OCI-LY3 (cell line): ENCODE data around the gene MAP3K3.

ENCODE experiments used
- EZH2phosphoT487 ChIP-seq: fragments of 200-600 bp; shearing (Covaris generic); IDR thresholded peaks from 2 replicates; pipeline ENCODE4 v1.6.1; 2018; ENCODE audit warnings: antibody characterized with exemption, mixed run types, low read depth
- TF ChIP-seq, protein P1 (sequence below): fragments of 200-600, 300-600 bp; sonication (generic); IDR thresholded peaks from 2 replicates; pipeline ENCODE4 v1.5.1; 2014; ENCODE audit warnings: antibody characterized with exemption, low read length, low read depth

DNA sequence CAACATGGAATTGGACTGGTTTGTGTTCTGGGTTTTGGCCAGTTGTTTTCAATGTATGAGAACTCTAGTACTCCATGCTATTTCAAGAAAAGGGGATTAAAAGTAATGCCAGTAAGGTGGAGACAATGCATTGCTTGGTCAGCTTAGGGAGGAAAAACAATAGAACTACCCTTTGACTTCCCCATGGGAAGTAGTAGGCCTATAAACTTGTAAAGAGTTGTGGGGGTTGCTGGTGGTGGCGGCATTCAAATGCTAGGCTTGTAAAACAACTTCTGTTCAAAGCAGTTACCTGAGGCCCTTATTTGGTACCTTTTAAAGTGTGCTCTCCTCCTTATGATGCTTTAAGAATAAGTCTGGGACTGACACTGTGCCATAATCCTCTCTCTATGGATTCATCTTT is 9.4 kb downstream of the MAP3K3 start:
- TF ChIP-seq, protein P1, sequence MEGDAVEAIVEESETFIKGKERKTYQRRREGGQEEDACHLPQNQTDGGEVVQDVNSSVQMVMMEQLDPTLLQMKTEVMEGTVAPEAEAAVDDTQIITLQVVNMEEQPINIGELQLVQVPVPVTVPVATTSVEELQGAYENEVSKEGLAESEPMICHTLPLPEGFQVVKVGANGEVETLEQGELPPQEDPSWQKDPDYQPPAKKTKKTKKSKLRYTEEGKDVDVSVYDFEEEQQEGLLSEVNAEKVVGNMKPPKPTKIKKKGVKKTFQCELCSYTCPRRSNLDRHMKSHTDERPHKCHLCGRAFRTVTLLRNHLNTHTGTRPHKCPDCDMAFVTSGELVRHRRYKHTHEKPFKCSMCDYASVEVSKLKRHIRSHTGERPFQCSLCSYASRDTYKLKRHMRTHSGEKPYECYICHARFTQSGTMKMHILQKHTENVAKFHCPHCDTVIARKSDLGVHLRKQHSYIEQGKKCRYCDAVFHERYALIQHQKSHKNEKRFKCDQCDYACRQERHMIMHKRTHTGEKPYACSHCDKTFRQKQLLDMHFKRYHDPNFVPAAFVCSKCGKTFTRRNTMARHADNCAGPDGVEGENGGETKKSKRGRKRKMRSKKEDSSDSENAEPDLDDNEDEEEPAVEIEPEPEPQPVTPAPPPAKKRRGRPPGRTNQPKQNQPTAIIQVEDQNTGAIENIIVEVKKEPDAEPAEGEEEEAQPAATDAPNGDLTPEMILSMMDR = no peak
- no peak for TF ChIP-seq EZH2phosphoT487
